ENCODE data around the gene GPX4.
"Not testable (repeated sequence)": the region's sequence is repeated elsewhere in the genome, so short reads cannot be mapped to it uniquely, and the experiment has no call there.

The GPX4 gene

GRCh38 chr19:1103132-1103707 lies 574 bp upstream of the GPX4 start:
- DNase-seq = no peak

- DNase-seq = peak; percentile 80
These were observed 665 bp downstream of the GPX4 start for GRCh38 chr19:1104311-1105007.

- DNase-seq = peak; percentile 36
These were observed 1.4 kb downstream of the GPX4 start for GRCh38 chr19:1105008-1105872.

GRCh38 chr19:1105873-1106840 lies 2.4 kb downstream of the GPX4 start:
- DNase-seq = no peak

GRCh38 chr19:1106841-1107660 lies 3.3 kb downstream of the GPX4 start:
- peak; percentile 8 for DNase-seq

- DNase-seq = no peak
These were observed 4.0 kb downstream of the GPX4 start for GRCh38 chr19:1107661-1108261.

- DNase-seq = no peak
These were observed 4.7 kb downstream of the GPX4 start for GRCh38 chr19:1108291-1109031.

- no peak for DNase-seq
These were observed 5.3 kb downstream of the GPX4 start for GRCh38 chr19:1109032-1109551.

- DNase-seq = no peak
These were observed 6.2 kb downstream of the GPX4 start for GRCh38 chr19:1109697-1110671.

- no peak for DNase-seq
These were observed 7.2 kb downstream of the GPX4 start for GRCh38 chr19:1110809-1111640.

- no peak for DNase-seq
These were observed 8.0 kb downstream of the GPX4 start for GRCh38 chr19:1111641-1112267.

GRCh38 chr19:1112268-1113029 lies 8.7 kb downstream of the GPX4 start:
- DNase-seq = no peak

GRCh38 chr19:1113030-1113985 lies 9.5 kb downstream of the GPX4 start:
- peak; percentile 73 for DNase-seq

- DNase-seq = no peak
These were observed 10.2 kb downstream of the GPX4 start for GRCh38 chr19:1113986-1114483.

GRCh38 chr19:1114728-1115127 lies 10.9 kb downstream of the GPX4 start:
- DNase-seq = not testable (repeated sequence)
